SK-N-SH (cell line): Measurements from ENCODE around the gene WDR33.

ENCODE experiments used
- CTCF ChIP-seq: fragments of 200-600 bp; sonication (generic); IDR thresholded peaks from 2 replicates; pipeline ENCODE4 v1.6.1; 2017; ENCODE audit warnings: antibody characterized with exemption, mild to moderate bottlenecking, moderate library complexity
- PBX3 ChIP-seq: IDR thresholded peaks from 2 replicates; pipeline ENCODE4; 2012
- RCOR1 ChIP-seq: fragments of 150-350 bp; IDR thresholded peaks from 2 replicates; pipeline ENCODE4 v1.6.1; 2017; ENCODE audit warnings: antibody characterized with exemption, low read length

GRCh38 chr2:127681976-127682857 lies 128.8 kb downstream of the WDR33 start:
- TF ChIP-seq CTCF (no peak), RCOR1 (no peak), PBX3 (no peak)
